ENCODE results near the gene PTPRCAP.

Gene PTPRCAP

DNA sequence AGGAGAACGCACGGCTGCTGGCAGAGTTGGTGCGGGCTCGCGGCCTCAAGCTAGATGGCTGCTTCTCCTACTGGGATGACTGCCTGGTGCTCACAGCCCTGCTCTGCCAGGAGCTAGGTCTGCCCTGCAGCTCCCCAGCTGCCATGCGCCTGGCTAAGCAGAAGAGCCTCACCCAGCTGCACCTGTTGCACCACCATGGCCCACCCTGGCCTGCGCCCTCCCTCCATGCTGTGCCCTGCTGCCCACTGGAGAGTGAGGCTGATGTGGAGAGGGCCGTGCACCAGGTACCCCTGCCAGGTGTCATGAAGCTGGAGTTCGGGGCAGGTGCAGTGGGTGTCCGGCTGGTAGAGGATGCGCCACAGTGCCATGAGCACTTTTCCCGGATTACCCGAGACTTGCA is 14.0 kb downstream of the PTPRCAP start:
- Histone ChIP-seq H3K4me1 (ENCODE audit: control insufficient read depth, insufficient read depth, low read length, poor library complexity, severe bottlenecking) (peaks cover 34% of the 10 kb centered on the region), H3K36me3 (ENCODE audit: control insufficient read depth, insufficient read depth, low read length) (no peaks in the 10 kb centered on the region), H3K27ac (ENCODE audit: insufficient read depth, low read length, poor library complexity, severe bottlenecking) (no peak overlapping the region), H3K4me3 (ENCODE audit: insufficient read depth, low read depth, low read length, poor library complexity, severe bottlenecking) (no peak overlapping the region), H3K27me3 (replicated peaks; ENCODE audit: control insufficient read depth, insufficient read depth, low read length, poor library complexity, severe bottlenecking) (no peaks in the 10 kb centered on the region), H3K9me3 (ENCODE audit: control insufficient read depth, low read length) (no peaks in the 10 kb centered on the region)
- no peak for DNase-seq

DNA sequence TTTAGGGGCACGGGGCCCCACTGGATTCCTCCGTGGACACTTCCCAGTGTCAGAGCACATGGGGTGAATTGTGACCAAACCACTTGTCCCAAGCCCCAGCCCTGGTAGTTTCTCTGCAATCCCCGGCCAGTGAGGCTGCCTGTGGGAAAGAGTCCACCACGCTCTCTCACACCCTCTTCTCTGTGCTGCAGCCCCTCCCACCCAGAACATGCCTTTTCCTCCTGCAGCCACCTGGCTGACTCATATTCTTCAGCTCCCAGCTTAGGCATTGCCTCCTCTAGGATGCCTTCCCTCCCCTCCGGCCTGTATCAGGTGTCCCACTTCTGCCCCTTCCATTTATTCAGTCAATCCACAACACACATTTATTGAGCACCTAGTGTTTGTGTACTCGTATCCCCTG is 14.6 kb downstream of the PTPRCAP start:
- Histone ChIP-seq H3K27me3 (replicated peaks; ENCODE audit: control insufficient read depth, insufficient read depth, low read length, poor library complexity, severe bottlenecking) (no peaks in the 10 kb centered on the region), H3K27ac (ENCODE audit: insufficient read depth, low read length, poor library complexity, severe bottlenecking) (no peak overlapping the region), H3K4me3 (ENCODE audit: insufficient read depth, low read depth, low read length, poor library complexity, severe bottlenecking) (no peak overlapping the region), H3K36me3 (ENCODE audit: control insufficient read depth, insufficient read depth, low read length) (no peaks in the 10 kb centered on the region), H3K9me3 (ENCODE audit: control insufficient read depth, low read length) (no peaks in the 10 kb centered on the region), H3K4me1 (ENCODE audit: control insufficient read depth, insufficient read depth, low read length, poor library complexity, severe bottlenecking) (peaks cover 39% of the 10 kb centered on the region)
- no peak for DNase-seq

DNA sequence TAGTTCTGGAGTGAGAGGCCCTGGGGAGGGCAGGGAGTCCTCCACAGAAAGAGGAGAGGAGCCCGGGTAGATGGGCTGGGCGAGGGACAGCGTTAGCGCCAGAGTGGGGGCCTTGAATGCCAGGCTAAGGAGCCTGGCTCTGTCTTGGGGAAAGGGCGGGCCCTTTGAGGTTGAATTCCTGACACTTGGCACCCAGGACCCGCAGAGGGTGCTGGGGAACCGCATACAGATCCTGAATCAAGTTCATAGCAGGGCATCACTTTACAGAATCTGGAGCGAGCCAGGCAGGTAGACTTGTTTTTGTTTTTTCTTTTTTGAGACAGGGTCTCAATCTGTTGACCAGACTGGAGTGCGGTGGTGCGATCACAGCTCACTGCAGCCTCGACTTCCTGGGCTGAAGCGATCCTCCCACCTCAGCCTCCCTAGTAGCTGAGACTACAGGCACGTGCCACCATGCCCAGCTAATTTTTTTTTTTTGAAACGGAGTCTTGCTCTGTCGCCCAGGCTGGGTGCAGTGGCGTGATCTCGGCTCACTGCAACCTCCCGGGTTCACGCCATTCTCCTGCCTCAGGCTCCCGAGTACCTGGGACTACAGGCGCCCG is 16.0 kb downstream of the PTPRCAP start:
- Histone ChIP-seq H3K36me3 (ENCODE audit: control insufficient read depth, insufficient read depth, low read length) (no peaks in the 10 kb centered on the region), H3K27me3 (replicated peaks; ENCODE audit: control insufficient read depth, insufficient read depth, low read length, poor library complexity, severe bottlenecking) (no peaks in the 10 kb centered on the region), H3K27ac (ENCODE audit: insufficient read depth, low read length, poor library complexity, severe bottlenecking) (peak overlapping the region; percentile 68), H3K4me1 (ENCODE audit: control insufficient read depth, insufficient read depth, low read length, poor library complexity, severe bottlenecking) (peaks cover 45% of the 10 kb centered on the region), H3K9me3 (ENCODE audit: control insufficient read depth, low read length) (no peaks in the 10 kb centered on the region), H3K4me3 (ENCODE audit: insufficient read depth, low read depth, low read length, poor library complexity, severe bottlenecking) (no peak overlapping the region)
- DNase-seq = no peak

- Histone ChIP-seq H3K4me1 (ENCODE audit: control insufficient read depth, insufficient read depth, low read length, poor library complexity, severe bottlenecking) (peaks cover 52% of the 10 kb centered on the region), H3K36me3 (ENCODE audit: control insufficient read depth, insufficient read depth, low read length) (no peaks in the 10 kb centered on the region), H3K9me3 (ENCODE audit: control insufficient read depth, low read length) (no peaks in the 10 kb centered on the region), H3K27ac (ENCODE audit: insufficient read depth, low read length, poor library complexity, severe bottlenecking) (peak overlapping the region; percentile 68), H3K4me3 (ENCODE audit: insufficient read depth, low read depth, low read length, poor library complexity, severe bottlenecking) (peak overlapping the region; percentile 53), H3K27me3 (replicated peaks; ENCODE audit: control insufficient read depth, insufficient read depth, low read length, poor library complexity, severe bottlenecking) (no peaks in the 10 kb centered on the region)
- peak; percentile 96 to 98 (median 97) for DNase-seq
Observed at GRCh38 chr11:67420646-67421429, 16.6 kb downstream of the PTPRCAP start.

GRCh38 chr11:67420147-67420645 is 17.3 kb downstream of the PTPRCAP start:
- Histone ChIP-seq H3K27me3 (replicated peaks; ENCODE audit: control insufficient read depth, insufficient read depth, low read length, poor library complexity, severe bottlenecking) (no peaks in the 10 kb centered on the region), H3K4me1 (ENCODE audit: control insufficient read depth, insufficient read depth, low read length, poor library complexity, severe bottlenecking) (peaks cover 55% of the 10 kb centered on the region), H3K36me3 (ENCODE audit: control insufficient read depth, insufficient read depth, low read length) (no peaks in the 10 kb centered on the region), H3K27ac (ENCODE audit: insufficient read depth, low read length, poor library complexity, severe bottlenecking) (peak overlapping the region; percentile 68), H3K4me3 (ENCODE audit: insufficient read depth, low read depth, low read length, poor library complexity, severe bottlenecking) (peak overlapping the region; percentile 53), H3K9me3 (ENCODE audit: control insufficient read depth, low read length) (no peaks in the 10 kb centered on the region)
- no peak for DNase-seq

GRCh38 chr11:67419325-67420049 is 18.0 kb downstream of the PTPRCAP start:
- Histone ChIP-seq H3K27ac (ENCODE audit: insufficient read depth, low read length, poor library complexity, severe bottlenecking) (peak overlapping the region; percentile 68), H3K9me3 (ENCODE audit: control insufficient read depth, low read length) (no peaks in the 10 kb centered on the region), H3K36me3 (ENCODE audit: control insufficient read depth, insufficient read depth, low read length) (no peaks in the 10 kb centered on the region), H3K27me3 (replicated peaks; ENCODE audit: control insufficient read depth, insufficient read depth, low read length, poor library complexity, severe bottlenecking) (no peaks in the 10 kb centered on the region), H3K4me3 (ENCODE audit: insufficient read depth, low read depth, low read length, poor library complexity, severe bottlenecking) (peak overlapping the region; percentile 53), H3K4me1 (ENCODE audit: control insufficient read depth, insufficient read depth, low read length, poor library complexity, severe bottlenecking) (peaks cover 62% of the 10 kb centered on the region)
- DNase-seq = no peak

DNA sequence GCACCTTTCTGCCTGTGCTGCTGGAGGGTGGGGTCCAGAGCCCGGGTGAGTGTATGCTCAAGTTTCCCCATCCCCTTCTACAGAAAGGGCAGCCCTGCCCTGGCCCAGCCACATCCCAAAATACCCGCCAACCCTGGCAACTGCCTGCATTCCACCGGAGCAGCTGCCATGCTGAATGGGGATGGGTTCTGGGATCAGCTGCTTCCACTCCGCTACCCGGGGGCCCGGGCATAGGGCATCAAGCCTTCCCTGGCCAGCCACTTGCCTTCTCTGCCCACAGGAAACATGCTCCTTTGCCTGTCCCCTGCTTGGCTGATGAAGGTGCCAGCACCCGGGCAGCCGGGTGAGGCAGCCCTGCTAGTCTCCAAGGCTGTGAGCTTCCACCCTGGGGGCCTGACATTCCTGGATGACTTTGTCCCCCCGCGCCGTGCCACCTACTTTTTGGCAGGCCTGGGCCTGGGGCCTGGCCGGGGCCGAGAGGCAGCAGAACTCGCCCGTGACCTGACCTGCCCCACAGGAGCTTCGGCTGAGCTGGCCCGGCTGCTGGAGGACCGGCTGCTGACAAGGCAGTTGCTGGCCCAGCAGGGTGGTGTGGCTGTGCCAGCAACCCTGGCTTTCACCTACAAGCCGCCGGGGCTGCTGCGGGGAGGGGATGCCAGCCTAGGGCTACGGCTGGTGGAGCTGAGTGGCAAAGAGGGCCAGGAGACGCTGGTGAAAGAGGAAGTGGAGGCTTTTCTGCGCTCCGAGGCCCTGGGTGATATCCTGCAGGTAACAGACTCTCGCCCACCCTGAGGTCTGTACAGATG is 18.8 kb downstream of the PTPRCAP start:
- Histone ChIP-seq H3K27ac (ENCODE audit: insufficient read depth, low read length, poor library complexity, severe bottlenecking) (peak overlapping the region; percentile 78), H3K27me3 (replicated peaks; ENCODE audit: control insufficient read depth, insufficient read depth, low read length, poor library complexity, severe bottlenecking) (no peaks in the 10 kb centered on the region), H3K4me3 (ENCODE audit: insufficient read depth, low read depth, low read length, poor library complexity, severe bottlenecking) (peak overlapping the region; percentile 53), H3K4me1 (ENCODE audit: control insufficient read depth, insufficient read depth, low read length, poor library complexity, severe bottlenecking) (peaks cover 64% of the 10 kb centered on the region), H3K36me3 (ENCODE audit: control insufficient read depth, insufficient read depth, low read length) (no peaks in the 10 kb centered on the region), H3K9me3 (ENCODE audit: control insufficient read depth, low read length) (no peaks in the 10 kb centered on the region)
- no peak for DNase-seq

DNA sequence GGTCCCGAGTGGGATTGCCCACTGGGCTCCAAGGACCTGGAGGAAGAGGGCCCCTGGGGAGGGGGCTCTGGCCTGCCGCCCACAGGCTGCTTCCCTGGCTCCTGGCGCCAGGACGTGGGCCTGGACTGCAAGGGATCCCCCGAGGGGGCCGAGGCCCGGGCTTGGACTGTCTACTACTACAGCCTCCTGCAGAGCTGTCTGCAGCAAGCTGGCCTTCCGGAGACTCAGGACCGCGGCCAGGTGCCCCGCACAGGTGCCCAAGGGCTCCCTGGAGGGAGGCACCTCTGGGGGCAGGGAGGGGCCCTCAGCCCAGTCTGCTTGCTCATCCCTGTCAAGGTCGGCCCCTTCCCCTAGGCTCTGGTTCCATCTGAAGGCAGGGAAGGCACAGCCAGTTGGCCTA is 20.1 kb downstream of the PTPRCAP start:
- H3K27ac ChIP-seq (ENCODE audit: insufficient read depth, low read length, poor library complexity, severe bottlenecking) = peak overlapping the region; percentile 78

DNA sequence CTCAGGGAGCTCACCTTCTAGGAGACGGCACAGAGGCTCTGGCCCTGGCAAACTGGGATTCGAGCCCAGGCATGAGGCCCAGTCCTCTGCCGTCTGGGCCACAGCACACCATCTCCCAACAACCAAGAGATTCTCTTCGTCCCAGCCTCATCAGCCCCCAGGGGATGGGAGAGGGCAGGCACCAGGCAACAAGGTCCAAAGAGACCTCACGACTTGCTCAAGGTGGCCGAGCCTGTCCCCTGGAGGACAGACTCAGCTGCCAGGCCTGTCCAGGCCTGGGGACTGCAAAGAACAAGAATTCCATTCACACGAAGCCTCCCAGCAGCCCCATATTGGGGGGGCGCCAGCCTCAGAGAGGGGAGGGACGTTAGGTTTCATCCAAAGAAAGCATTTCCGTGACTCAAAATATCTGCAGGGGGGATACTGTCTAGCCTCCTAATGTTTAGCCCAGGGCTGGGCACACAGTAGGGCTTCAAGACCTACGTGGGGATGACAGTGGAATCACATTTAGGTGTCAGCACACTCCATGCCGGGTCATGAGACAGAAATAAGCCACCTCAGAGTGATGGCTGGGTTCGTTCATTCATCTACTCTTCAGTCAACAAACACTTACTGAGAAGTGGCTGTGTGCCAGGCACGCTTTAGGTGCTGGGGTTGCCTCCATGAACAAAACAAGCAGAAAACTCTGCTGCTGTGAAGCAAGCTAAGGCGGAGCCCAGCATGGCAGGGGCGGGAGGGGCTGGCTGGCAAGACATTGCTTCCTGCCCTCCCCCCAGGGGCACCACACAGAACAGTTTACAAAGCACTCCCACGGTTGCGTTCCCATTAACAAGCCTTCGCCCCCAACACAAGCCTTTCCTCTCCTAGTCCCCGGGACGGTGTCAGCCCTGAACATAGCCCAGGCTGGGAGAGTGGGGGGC is 20.8 kb downstream of the PTPRCAP start:
- no peaks in the 10 kb centered on the region for H3K36me3 ChIP-seq (ENCODE audit: control insufficient read depth, insufficient read depth, low read length)
- H3K4me3 ChIP-seq (ENCODE audit: insufficient read depth, low read depth, low read length, poor library complexity, severe bottlenecking) = peak overlapping the region; percentile 31
- peak; percentile 51 to 77 (median 70) for DNase-seq
- peak overlapping the region; percentile 78 for H3K27ac ChIP-seq (ENCODE audit: insufficient read depth, low read length, poor library complexity, severe bottlenecking)
- H3K4me1 ChIP-seq (ENCODE audit: control insufficient read depth, insufficient read depth, low read length, poor library complexity, severe bottlenecking) = peaks cover 84% of the 10 kb centered on the region
- no peaks in the 10 kb centered on the region for H3K27me3 ChIP-seq (replicated peaks; ENCODE audit: control insufficient read depth, insufficient read depth, low read length, poor library complexity, severe bottlenecking)
- no peaks in the 10 kb centered on the region for H3K9me3 ChIP-seq (ENCODE audit: control insufficient read depth, low read length)

More for the DNA sequence above, 20.1 kb downstream of the PTPRCAP start:
- peaks cover 77% of the 10 kb centered on the region for H3K4me1 ChIP-seq (ENCODE audit: control insufficient read depth, insufficient read depth, low read length, poor library complexity, severe bottlenecking)
- H3K27me3 ChIP-seq (replicated peaks; ENCODE audit: control insufficient read depth, insufficient read depth, low read length, poor library complexity, severe bottlenecking) = no peaks in the 10 kb centered on the region
- no peaks in the 10 kb centered on the region for H3K36me3 ChIP-seq (ENCODE audit: control insufficient read depth, insufficient read depth, low read length)
- H3K9me3 ChIP-seq (ENCODE audit: control insufficient read depth, low read length) = no peaks in the 10 kb centered on the region
- H3K4me3 ChIP-seq (ENCODE audit: insufficient read depth, low read depth, low read length, poor library complexity, severe bottlenecking) = peak overlapping the region; percentile 31
- no peak for DNase-seq
